Stimulated activated CD4-positive, alpha-beta T cell treated with anti-CD3 and anti-CD28 coated beads, Interleukin-1b, Interleukin-23, amount 100 ng/mL, for 1 hour (primary cell): ENCODE results near the gene PISD.

Experiments
- DNase-seq, 2 donors: peaks; one replicate each; pipeline ENCODE4 v3.0.0-alpha.2; 2020; ENCODE audit warnings: low read depth in 2 of 2

Gene PISD

DNA sequence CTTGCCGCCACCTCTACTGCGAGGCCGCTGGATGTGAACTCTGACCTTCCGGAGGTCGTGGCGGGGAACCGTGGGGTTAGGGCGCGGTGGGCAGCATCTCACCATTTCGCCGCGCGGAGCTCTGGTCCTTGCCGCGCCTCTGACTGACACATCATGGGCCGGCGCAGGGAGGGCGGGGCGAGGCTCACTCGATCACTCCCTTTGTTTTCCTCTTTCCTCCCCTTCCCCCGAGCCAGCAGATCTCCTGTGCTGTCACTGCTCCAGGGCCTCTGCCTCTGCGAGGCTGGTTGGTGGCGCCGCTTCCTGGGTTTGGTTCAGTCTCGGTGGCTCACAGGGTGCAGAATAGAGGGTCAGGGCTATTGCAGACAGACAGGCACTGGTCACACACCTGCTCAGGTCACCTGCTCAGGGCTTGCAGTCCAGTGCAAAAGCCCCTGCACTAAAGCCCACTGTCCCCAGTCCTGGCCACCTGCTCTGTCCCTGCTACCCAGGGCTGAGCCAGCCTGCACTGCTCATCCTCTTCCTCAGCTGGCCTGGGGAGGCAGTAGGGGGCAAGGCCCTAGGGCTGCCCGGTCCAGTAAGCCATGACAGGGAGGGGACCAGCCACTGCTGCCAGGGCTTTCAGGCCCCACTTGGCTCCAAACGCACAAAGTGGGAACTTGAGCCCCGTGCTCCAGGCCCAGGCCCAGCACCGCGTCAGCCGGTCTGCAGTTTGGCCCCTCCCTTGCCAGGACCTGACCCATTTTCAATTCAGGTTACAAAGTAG, 36.2 kb downstream of the PISD start:
- no peak for DNase-seq

DNA sequence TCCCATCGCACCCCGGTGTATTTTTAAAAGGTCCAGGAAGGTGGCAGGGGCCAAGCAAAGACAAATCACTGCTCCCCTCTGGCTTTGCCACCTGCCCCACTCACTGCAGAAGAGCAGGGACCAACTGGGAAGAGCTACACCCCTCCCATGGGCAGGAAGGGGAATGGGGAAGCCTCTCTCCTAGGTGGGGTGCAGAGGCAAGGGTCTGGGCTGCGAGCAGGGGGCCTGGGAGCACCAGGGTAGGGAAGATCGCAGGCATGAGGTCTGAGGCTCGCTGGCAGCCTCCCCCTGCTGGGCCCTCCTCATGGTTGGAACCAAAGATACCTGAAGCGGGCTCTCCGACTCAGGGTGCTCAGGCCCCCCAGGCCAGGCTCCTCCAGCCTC, 36.8 kb downstream of the PISD start:
- DNase-seq: no peak

DNA sequence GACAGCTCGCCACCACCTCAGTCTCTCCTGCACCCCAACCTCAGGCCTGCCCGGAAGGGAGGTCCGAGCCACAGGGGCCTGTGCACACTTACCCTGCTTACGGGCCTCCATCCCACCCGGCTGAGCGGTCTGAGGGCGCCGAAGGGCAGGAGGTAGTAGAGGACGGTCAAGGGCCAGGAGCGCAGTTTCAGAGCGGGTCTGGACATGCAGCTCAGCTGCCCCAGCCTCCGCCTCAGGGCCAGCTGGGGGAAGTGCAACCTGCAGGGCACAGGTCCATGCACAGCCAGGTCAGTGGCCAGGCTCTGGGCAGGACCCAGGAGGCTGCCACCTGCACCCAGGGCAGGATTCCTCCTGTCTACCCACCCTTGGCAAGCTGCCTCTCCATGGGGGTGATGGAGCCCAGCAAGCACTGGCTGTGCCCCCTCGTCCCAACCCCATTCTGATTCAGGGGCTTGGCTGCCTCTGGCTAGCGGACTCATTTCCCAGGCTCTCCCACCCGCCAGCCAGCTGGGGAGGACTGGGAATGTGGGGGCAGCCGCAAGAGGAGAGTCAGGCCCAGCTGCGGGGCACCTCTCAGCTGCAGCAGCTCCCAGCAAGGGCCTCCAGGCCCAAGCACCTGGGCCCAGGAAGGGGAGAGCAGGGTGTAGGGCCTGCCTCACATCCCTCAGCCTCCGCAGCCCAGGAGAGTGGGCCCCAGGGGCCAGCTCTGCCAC, 38.3 kb downstream of the PISD start:
- DNase-seq: no peak

DNA sequence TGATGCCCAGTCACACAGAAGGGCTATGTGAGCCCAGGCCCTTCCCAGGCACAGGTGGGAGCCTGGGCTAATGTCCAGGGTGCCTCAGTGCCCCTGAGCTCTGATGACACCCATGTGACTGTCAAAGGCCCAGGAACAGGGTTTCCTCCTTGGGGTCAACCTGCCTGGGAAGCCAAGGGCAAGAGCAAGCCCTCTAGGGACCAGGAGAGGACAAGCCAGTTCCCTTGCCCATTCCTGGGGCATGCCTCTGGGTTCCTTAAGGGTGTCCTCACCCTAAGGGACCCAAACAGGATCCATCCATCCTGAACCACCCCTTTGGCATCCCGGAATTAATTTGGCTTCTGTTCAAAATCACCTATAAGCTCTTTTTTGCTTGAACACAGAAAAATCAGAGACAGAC, 39.0 kb downstream of the PISD start:
- DNase-seq: no peak

DNA sequence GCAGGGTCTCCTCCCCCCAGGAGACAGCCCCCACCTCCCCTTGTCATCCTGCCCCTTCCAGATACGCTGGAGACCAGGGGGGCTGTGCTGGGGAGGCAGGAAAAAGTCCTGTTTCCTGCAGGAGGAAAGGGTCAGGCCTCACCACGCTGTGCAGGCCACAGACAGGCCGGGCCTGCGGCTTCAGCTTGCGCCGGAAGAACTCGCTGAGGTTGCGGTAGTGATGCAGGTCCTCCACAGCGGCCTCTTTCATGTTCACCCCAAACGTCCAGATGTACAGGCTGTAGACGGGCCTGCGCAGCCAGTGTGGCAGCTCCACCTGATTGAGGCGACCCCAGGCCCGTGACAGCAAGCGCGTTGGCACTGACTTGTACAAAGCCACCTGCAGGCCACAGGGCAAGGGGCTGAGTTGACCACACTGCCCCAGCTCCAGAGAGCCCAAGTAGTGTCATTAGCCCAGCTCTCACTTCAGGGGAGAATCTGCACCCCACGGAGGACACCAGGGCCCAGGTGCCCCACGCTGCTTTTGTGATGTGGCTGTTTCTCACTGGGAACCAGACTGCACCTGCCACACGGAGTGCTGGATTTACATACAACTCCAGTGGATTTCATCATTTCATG, 40.4 kb downstream of the PISD start:
- no peak for DNase-seq

DNA sequence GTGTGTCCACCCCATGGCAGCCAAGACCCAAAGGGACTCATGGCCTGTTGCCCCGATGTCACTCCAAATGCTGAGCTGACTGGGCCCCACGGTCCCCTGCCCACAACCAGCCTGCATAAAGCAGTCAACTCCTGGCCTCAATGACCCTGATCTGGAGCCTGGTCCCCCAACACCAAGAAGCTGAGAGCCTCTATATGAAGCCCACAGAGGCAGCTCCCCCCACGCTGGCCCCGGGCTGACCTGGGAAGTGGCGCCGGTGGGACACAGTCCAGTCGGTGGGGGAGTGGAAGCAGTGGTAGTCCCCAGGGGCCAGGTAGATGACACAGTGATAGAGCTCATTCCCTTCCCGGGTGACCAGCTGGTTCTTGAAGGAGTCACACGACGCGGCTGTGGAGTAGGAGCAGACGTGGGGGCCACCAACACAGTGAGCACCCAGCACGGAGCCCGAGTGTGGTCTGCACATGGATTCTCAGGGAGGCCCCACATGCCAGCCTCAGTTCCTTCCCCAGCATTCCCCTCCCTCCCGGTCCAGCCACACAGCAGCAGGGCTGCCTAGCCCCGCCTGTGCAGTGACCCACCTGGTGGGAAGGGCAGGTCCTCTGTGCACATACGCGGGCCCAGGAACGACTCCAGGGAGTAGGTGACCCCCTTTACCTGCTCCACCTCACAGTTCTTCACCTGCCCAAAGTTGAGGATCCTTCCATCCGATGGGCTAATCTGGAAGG, 41.1 kb downstream of the PISD start:
- DNase-seq: no peak

DNA sequence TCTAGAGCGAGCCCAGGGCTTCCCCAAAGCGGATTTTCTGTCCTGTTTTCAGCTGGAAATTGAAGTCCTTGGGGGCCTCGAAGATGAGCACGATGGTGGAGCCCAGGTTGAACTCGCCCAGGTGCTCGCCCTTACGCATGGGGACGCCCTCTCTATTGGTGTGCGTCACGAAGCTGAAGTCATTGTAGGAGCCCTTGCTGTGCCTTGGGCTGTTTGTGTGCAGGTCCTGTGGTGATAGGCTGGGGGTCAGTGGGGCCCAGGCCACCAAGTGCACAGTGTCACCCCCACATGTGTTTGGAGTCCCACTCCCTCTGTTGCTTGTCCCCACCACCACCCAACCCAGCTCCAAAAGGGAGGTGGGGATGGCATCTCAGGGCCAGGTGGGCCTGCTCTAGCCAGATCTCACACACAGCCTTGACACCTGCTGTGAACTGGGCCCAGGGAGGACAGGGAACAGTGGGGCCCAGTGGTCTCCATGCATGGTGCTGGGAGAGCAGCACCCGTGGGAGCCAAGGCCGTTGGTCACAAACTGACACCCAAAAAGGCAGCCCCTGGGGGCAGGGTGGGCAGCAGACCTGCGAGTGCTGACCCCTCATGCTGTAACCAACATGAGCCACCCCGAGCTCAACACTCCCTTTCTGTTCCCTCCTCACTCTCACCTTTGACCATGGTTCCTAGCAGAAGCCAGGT, 42.3 kb downstream of the PISD start:
- no peak for DNase-seq

DNA sequence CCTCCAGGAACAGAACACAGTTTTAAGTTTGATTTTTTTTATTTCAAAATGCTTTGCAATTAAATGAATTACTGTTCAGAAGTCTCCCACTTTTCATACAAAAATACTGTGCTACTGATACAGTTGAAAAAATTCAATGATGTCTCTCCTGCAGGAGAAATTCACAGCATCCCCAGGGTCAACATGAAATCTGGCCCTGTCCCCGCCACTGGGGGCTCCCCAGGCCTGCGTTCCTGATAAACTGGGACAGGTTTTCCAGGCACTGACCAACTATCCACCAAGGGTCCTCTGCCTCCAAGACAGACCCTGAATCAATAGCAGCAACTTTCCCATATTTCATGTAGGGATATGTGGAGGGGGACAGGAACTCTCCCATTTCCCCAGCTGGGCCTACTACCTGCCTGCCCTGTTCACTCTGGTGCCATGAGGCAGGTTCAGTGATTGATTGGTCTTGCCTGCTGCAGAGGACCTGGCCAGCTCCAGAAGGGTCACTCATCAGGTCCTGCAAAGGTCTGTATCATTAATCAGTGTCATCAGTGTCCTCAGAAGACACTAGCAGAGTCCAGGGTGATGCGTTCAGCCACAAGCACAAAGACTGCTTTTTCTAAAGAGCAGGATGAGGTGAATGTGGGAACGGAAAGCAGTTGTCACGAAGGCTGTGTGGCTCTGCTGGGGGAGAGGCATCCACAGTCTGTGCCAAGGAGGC, 43.4 kb downstream of the PISD start:
- DNase-seq: no peak

DNA sequence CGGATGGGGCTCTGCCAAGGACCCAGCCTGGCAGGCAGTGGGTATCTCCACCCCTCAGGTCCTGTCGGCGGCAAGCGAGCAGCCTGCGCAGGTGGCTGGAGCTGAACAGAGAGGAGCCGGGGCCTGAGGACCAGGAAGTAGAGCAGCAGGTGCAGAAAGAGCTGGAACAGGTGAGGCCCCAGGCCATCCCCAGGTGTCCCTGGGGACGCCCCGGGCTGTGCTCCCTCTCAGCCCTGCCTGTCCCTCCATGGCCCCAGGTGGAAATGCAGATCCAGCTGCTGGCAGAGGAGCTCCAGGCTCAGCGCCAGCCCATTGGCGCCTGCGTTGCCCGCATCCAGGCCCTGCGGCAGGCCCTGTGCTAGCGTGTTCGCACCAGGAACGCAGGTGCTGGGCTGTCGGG, 44.0 kb downstream of the PISD start:
- no peak for DNase-seq

DNA sequence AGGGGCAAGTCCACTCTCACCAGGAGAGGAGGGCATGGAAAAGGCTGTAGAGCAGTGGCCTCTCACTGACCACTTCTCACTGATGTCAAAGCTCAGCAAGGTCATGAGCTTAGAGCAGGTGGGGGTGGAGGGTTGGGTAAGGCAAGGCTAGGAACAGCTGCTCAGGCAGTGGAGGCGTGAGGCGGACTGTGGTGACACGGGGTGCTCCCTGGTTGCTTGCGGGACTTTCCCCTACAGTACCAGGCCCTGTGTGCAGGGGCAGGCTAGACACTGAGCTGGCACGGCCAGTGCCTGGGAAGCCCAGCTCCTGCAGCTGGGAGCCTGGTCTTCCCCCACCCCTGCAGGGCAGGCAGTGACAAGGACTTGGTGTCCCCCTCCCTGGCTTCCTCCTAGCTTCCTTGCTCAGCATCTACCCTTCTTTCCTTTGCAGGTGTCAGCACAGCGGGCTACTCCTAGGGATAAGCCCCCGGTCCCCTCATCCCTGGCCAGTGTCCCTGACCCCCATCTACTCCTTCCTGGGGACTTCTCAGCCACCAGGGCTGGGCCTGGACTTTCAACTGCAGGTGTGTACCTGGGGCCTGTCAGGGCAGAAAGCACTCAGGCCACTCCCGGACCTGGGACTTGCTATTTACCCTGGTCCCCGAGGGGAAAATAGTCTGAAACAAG, 45.6 kb downstream of the PISD start:
- DNase-seq: no peak

DNA sequence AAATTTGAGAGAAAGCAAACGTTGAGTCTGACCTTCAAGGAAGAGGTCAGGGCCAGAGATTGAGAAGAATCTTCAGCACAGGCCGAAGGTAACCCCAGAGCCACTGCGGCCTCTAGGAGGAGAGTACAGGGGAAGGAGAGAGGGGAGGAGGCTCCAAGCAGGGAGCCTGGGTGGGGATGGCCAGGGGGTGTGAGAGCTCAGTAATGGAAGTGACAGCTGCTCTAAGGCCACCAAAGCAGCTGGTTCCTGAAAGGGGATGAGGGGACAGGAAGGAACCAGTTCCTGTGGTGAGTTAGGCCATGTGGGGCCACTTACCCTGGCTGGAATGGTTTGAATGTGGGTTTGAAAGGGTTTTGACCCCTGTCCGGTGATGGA, 46.1 kb downstream of the PISD start:
- no peak for DNase-seq

DNA sequence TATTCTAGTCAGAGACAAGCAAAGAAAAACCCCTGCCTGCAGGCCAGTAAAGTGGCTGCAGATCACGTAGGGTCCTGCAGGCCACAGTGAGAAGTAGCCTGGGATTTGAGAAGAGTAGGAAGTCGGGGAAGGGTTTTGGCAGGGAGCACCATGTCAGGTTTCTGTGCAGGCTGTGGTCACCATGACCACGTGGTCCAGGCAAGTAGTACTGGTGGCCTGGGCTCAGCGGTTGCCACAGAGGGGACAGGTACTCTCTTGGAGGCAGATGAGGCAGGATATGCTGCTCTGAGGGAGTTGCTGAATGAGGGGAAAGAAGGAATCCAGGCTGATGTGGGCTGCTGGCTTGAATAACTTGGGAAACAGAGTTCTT, 46.5 kb downstream of the PISD start:
- DNase-seq: no peak

DNA sequence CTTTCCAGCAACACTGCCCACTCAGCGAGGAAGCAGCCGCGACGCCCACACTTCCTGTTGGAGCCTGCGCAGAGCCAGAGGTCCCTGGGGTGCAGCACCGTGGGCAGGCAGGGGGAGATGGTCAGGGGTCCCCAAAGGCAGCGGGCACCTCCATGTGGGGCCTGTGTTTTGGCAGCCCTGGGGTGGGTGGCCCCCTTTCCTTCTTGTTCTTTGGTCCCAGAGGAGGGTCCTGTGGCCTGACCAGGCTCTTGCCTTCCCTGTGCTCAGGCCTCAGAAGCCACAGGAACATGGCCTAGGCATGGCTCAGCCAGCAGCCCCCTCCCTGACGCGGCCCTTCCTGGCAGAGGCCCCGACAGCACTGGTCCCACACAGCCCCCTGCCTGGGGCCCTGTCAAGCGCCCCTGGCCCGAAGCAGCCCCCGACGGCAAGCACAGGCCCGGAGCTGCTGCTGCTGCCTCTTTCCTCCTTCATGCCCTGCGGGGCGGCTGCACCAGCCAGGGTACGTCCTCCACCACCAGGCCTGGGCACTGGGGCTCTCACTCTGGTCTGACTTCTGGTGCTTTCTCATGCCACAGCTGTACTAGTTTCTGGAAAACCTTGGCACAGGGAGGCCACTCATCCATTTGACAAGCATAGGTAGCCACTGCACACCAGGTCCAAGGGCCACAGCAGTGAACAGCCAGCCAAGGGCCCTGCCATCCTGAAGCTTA, 47.1 kb downstream of the PISD start:
- DNase-seq: no peak

DNA sequence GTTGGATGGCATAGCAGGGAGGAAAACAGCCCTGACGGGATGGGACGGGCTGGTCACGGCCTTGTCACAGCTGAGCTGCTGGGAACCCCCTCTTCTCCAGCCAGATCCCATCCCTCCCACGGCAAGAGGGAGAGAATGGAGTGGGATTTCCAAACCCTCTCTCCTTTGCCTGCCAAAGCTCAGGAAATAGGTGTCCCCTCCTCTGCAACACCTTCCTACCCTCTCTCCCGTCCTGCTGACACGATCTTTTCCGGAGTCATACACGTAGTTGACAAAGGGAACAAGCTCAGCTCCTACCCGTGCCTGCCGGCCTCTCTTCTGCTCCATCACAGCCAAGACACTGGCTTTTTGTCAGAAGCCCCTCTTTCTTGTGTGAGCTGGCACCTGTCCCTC, 48.1 kb downstream of the PISD start:
- no peak for DNase-seq

DNA sequence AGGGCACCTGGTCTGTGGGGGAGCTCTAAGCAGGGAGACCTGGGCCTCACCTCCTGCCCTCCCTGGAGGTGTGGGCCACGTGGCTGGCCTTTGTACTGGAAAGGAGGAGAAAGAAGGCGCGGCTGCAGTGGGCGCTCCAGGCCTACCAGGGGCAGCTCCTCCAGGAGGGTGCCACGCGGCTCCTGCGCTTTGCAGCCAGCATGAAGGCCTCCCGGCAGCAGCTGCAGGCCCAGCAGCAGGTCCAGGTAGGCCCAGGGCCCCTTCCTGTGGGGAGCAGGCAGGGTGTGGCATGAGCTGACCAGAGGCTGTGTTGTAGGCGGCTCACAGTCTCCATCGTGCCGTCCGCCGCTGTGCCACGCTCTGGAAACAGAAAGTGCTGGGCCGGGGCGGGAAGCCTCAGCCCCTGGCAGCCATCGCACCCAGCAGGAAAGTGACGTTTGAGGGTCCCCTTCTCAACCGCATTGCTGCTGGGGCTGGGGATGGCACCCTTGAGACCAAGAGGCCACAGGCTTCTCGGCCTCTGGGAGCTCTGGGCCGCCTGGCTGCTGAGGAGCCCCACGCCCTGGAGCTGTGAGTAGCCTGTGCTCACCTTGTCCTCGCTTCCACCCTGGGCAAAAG, 48.6 kb downstream of the PISD start:
- DNase-seq: no peak

DNA sequence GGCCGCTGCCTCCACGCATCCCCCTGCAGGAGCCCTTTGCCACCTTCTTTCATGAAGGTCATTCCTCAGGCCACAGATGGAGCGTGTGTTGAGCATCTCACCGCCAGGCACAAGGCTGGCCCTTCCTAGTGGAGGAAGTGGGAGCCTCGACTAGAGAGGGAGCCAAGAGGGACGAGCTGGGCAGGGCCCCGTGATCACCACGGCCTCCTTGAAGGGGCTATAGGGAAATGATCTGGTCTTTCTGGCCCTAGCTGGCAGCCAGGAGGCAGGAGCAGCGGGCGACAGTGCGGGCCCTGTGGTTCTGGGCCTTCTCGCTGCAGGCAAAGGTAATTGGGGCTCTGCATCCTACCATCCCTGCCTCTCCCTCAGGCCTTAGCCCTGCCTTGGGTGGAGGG, 49.1 kb downstream of the PISD start:
- no peak for DNase-seq

DNA sequence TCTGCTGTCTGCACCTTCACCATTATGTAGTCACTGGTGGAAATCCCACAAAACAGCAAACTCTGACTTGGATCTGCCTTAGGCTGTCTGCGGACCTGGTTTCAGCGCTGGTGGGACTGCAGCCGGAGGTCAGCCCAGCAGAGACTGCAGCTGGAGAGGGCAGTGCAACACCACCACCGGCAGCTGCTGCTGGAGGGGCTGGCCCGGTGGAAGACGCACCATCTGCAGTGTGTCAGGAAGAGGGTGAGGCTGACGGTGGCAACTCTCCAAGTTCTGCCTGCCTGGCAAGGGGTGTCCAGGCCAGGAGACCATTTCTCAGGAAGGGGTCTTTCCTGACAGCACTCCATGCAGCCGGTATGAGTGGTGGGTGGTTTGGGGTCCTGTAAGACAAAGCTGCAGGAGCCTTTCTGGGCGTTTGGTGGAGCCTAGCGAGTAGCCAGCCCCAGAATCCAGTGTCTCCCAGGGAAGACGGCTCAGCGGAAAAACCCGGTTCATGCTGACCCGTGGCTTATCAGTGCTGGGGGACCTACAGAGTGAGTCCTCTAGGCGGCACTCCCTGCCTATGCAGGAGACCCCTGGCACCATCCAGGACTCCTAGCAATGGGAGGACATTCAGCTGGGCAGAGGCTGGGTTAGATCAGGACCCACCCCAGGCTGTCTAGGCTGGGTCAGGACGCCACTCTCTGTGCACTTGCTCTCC, 50.8 kb downstream of the PISD start:
- DNase-seq: no peak

DNA sequence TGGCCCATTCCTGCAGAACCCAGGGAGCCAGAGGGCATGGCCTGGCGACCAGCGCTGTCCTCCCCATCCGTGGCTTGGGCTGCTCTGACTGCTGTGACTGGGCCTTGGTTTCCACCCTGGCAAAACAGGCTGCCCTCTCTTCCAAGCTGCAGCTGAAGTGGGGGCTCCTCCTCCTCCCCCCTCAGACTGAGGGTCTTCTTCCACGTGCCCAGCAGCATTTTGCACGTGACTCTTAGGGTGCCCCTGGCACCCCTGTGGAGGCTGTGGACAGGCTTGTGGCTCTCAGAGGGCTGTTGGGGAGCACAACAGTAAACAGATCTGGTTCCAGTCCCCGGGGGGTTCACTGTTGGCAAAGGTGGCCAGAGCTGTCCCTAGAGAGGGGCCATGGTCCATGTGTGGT, 51.4 kb downstream of the PISD start:
- no peak for DNase-seq

DNA sequence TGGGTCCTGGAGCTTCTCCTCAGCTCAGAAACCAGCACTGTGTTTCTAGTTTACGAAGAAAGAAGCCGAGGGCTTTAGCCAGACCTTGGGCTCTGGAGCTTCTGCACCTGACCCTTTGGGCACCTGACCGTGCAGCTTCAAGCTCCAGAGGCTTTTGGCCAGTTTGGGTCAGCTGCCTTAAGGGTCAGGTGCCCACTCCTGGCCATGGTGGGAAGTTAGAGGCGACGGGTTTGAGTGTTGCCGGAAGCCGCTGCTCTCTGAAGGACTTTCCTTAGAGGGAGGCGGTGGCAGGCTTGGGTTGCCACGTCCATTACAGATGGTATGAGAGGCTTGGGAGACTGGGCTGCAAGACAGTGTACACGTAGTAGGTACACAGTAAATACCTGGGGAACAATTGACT, 52.3 kb downstream of the PISD start:
- no peak for DNase-seq
